Uterus (tissue), 4 donors: ENCODE measurements around the gene GPR6. TPM values are rescaled to one million over a fixed set of nuclear protein-coding genes. Genes with fewer than 3 reads are reported as not detected.

ENCODE experiments used
- DNase-seq, 2 donors: peaks; one replicate each; pipeline ENCODE4 v3.0.0-alpha.2; 2019 to 2020
- H3K27ac ChIP-seq, 2 donors: fragments of 200-600 bp; sonication (generic); 1 replicate in 1 of 2; 2 replicates in 1 of 2; pipeline ENCODE4 v1.5.1; 2016 to 2018
- H3K27me3 ChIP-seq, 2 donors: fragments of 200-600 bp; sonication (generic); one replicate each; pipeline ENCODE4 v1.5.1; 2018 to 2019; ENCODE audit warnings: control low read depth in 1 of 2
- H3K36me3 ChIP-seq, 2 donors: fragments of 200-600 bp; sonication (generic); one replicate each; pipeline ENCODE4 v1.5.1; 2019; ENCODE audit warnings: control low read depth in 1 of 2
- H3K4me1 ChIP-seq, 2 donors: fragments of 200-600 bp; sonication (generic); one replicate each; pipeline ENCODE4 v1.5.1; 2018 to 2019; ENCODE audit warnings: control low read depth in 1 of 2
- H3K4me3 ChIP-seq, 2 donors: fragments of 200-600 bp; sonication (generic); 1 replicate in 1 of 2; 2 replicates in 1 of 2; pipeline ENCODE4 v1.5.1; 2018 to 2019; ENCODE audit warnings: mild to moderate bottlenecking in 1 of 2
- H3K9me3 ChIP-seq, 2 donors: fragments of 200-600 bp; sonication (generic); one replicate each; pipeline ENCODE4 v1.5.1; 2019; ENCODE audit warnings: control low read depth in 1 of 2
- POLR2A ChIP-seq, 2 donors: fragments of 450-650 bp; IDR thresholded peaks; one replicate each; pipeline ENCODE4 v1.6.1; 2016; ENCODE audit warnings: antibody characterized with exemption in 2 of 2, mild to moderate bottlenecking in 1 of 2, moderate library complexity in 1 of 2
- intact Hi-C: fragments of 100-400 bp; cut with DNase I; formaldehyde crosslinking; loops from one replicate; pipeline ENCODE4 v1.15.1; 2023; ENCODE audit warnings: low total_unique reads
- total RNA-seq, 4 donors: library from RNA; depleted of rRNA in 3 of 4; stranded (reverse); fragments of >200 nt in 3 of 4; gene quantifications; one replicate each; pipeline versions ENCODE4 v1.1.0 to v1.2.4, GENCODE V29; 2014 to 2023
- TF ChIP-seq, protein P1 (sequence below), 4 experiments: fragments of 200-600 bp in 2 of 4; fragments of 450-650 bp in 2 of 4; sonication (generic) in 2 of 4; IDR thresholded peaks; one replicate each; pipeline ENCODE4 v1.5.1; 2016 to 2019; ENCODE audit warnings: antibody characterized with exemption in 4 of 4, mild to moderate bottlenecking in 2 of 4, moderate library complexity in 1 of 4
- donor health status: DM: yes; HTN: yes; CAD: no.

GPR6 gene
- total RNA-seq, 4 donors from 2014 or later, result not detected

- Histone ChIP-seq H3K9me3 (no peaks in the 10 kb centered on the region), H3K27ac (no peak overlapping the region), H3K36me3 (no peaks in the 10 kb centered on the region), H3K4me3 (no peak overlapping the region), H3K27me3 (peaks cover 0 to 5% of the 10 kb centered on the region in 2 donors), H3K4me1 (no peaks in the 10 kb centered on the region)
- intact Hi-C loops, result no loop called here
- no peak for TF ChIP-seq POLR2A (IDR thresholded peaks at IDR 0.05)
- TF ChIP-seq, protein P1, sequence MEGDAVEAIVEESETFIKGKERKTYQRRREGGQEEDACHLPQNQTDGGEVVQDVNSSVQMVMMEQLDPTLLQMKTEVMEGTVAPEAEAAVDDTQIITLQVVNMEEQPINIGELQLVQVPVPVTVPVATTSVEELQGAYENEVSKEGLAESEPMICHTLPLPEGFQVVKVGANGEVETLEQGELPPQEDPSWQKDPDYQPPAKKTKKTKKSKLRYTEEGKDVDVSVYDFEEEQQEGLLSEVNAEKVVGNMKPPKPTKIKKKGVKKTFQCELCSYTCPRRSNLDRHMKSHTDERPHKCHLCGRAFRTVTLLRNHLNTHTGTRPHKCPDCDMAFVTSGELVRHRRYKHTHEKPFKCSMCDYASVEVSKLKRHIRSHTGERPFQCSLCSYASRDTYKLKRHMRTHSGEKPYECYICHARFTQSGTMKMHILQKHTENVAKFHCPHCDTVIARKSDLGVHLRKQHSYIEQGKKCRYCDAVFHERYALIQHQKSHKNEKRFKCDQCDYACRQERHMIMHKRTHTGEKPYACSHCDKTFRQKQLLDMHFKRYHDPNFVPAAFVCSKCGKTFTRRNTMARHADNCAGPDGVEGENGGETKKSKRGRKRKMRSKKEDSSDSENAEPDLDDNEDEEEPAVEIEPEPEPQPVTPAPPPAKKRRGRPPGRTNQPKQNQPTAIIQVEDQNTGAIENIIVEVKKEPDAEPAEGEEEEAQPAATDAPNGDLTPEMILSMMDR (IDR thresholded peaks at IDR 0.05), result no peak
- no peak for DNase-seq
Observed at GRCh38 chr6:109979033-109979921, 1.2 kb downstream of the GPR6 start.

GRCh38 chr6:109984410-109984809 lies 6.3 kb downstream of the GPR6 start:
- Histone ChIP-seq H3K4me3 (no peak overlapping the region), H3K27me3 (no peaks in the 10 kb centered on the region), H3K4me1 (no peaks in the 10 kb centered on the region), H3K9me3 (no peaks in the 10 kb centered on the region), H3K27ac (no peak overlapping the region), H3K36me3 (no peaks in the 10 kb centered on the region)
- no peak for DNase-seq
- TF ChIP-seq POLR2A (IDR thresholded peaks at IDR 0.05), result no peak
- TF ChIP-seq, protein P1 (IDR thresholded peaks at IDR 0.05), result no peak
- intact Hi-C loops, result no loop called here

DNA sequence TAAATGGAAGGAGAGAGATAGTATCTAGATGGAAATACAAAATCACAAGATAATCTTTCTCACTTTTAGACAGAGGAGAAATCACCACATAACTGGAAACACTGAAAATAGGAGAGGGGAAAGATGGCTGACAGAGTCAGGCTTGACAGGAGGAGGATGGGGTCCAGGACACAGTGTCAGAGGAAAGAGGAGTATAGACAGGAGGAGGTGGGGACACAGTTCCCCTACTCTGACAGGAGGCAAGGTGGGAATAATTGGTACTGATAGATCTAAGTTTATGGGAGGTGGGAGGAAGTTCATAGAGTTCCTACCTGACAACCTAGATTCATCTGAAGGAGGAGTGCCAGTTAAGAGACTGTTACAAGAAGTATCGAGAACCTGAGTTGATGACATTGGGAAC lies 9.1 kb downstream of the GPR6 start:
- H3K4me1 ChIP-seq, result no peaks in the 10 kb centered on the region
- no peak for TF ChIP-seq POLR2A (IDR thresholded peaks at IDR 0.05)
- TF ChIP-seq, protein P1 (IDR thresholded peaks at IDR 0.05), result no peak
- intact Hi-C loops, result no loop called here
- DNase-seq, result no peak
- H3K36me3 ChIP-seq, result no peaks in the 10 kb centered on the region
- no peaks in the 10 kb centered on the region for H3K9me3 ChIP-seq
- H3K4me3 ChIP-seq, result no peak overlapping the region
- H3K27me3 ChIP-seq, result no peaks in the 10 kb centered on the region
- H3K27ac ChIP-seq, result no peak overlapping the region

DNA sequence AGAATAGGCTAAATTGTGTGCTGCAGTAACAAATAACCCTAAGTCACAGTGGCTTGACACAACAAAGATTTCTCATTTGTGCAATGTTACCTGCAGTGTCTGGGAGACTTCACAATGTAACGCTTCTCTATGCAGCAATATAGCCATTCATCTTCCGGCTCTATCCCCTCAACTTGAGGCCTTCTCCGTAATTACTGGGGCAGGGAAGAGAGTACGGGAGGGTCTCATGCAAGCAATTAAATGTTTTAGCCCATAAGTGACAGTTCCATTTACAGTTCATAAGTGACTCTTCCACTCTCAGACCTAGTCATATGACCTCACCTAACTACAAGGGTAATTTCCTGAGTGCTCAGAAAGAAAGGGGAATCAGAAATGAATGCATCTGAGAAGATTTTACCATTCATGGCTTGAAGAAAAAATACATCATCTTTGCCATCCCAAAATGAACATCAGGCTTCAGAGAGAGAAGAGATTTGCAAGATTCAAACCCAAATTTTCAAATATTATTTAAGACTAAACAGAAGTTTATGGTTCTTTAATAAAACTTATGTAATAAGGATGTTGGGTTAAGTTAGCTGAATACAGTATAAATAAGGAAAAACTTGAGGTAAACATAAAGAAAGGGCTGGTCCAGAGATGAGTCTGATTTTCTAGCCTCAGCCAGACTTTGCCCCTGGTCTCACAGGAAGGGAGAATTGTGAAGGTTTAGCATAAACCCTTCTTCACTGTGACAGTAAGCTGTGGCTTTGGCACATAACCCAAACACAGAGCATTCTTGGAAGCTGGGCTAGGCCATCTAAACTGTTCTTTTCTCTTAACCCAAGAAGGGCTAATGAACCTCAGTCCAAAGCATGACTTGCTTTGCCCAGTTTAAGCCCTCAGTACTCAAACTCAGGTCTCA lies 13.3 kb downstream of the GPR6 start:
- no peaks in the 10 kb centered on the region for H3K27me3 ChIP-seq
- H3K4me1 ChIP-seq, result no peaks in the 10 kb centered on the region
- no peaks in the 10 kb centered on the region for H3K9me3 ChIP-seq
- no peak overlapping the region for H3K27ac ChIP-seq
- TF ChIP-seq POLR2A (IDR thresholded peaks at IDR 0.05), result no peak
- TF ChIP-seq, protein P1 (IDR thresholded peaks at IDR 0.05), result no peak
- no peak overlapping the region for H3K4me3 ChIP-seq
- intact Hi-C loops, result no loop called here
- H3K36me3 ChIP-seq, result no peaks in the 10 kb centered on the region
- no peak for DNase-seq
